Fibroblast of the aortic adventitia (primary cell): Measurements from ENCODE around the gene SIK3. TPM values are rescaled to one million over a fixed set of nuclear protein-coding genes. Genes with fewer than 3 reads are reported as not detected.

Source experiments
- DNase-seq: peaks from one replicate; pipeline ENCODE4 v3.0.0-alpha.2; 2010; ENCODE audit warnings: low read depth
- H3K4me3 ChIP-seq: 2 replicates; pipeline ENCODE4 v1.5.1; 2011; ENCODE audit warnings: low read depth, mild to moderate bottlenecking, control low read depth, low read length, moderate library complexity
- total RNA-seq: library from RNA; depleted of rRNA; stranded (reverse); fragments of >200 nt; gene quantifications from 2 replicates; pipeline ENCODE4 v1.2.3, GENCODE V29; 2012; ENCODE audit warnings: low replicate concordance
- TF ChIP-seq, protein P1 (sequence below): IDR thresholded peaks from 2 replicates; pipeline ENCODE4 v1.5.1; 2011; ENCODE audit warnings: mild to moderate bottlenecking, low read length, control low read depth, inconsistent platforms; ENCODE audit not compliant: insufficient read depth

SIK3 gene
- total RNA-seq, 1 donor = 18.4 TPM

DNA sequence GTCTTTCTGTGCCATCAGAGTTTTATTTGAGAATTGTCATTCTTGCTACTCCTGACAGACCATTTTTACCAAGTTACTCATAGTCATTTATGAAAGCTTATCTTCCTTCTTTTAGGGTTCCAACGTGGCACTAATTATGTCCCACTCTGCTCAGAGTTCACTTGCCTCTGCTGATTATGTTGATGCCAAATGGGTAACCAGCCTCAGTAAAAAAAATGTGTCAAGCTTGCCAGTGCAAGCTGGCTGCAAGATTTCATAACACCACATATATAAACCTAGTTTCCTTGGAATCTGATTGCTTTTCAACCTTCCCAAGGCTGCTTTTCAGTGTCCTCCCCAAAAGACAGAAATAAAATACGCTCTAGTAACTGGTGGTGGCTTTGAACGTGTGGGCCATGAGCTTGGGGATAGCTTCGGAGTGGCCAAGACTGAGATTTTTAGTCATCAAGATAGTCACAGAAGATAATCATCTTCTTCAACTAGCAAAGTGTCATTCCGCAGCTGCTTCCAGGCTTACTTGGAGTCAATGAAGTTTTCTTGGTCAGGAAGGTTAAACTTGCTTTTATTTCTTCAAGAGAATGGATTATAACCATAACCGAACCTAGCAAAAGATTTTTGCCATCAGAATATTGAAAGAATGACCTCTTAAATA, 231.3 kb downstream of the SIK3 start:
- H3K4me3 ChIP-seq = no peak overlapping the region
- TF ChIP-seq, protein P1, sequence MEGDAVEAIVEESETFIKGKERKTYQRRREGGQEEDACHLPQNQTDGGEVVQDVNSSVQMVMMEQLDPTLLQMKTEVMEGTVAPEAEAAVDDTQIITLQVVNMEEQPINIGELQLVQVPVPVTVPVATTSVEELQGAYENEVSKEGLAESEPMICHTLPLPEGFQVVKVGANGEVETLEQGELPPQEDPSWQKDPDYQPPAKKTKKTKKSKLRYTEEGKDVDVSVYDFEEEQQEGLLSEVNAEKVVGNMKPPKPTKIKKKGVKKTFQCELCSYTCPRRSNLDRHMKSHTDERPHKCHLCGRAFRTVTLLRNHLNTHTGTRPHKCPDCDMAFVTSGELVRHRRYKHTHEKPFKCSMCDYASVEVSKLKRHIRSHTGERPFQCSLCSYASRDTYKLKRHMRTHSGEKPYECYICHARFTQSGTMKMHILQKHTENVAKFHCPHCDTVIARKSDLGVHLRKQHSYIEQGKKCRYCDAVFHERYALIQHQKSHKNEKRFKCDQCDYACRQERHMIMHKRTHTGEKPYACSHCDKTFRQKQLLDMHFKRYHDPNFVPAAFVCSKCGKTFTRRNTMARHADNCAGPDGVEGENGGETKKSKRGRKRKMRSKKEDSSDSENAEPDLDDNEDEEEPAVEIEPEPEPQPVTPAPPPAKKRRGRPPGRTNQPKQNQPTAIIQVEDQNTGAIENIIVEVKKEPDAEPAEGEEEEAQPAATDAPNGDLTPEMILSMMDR = no peak
- no peak for DNase-seq

DNA sequence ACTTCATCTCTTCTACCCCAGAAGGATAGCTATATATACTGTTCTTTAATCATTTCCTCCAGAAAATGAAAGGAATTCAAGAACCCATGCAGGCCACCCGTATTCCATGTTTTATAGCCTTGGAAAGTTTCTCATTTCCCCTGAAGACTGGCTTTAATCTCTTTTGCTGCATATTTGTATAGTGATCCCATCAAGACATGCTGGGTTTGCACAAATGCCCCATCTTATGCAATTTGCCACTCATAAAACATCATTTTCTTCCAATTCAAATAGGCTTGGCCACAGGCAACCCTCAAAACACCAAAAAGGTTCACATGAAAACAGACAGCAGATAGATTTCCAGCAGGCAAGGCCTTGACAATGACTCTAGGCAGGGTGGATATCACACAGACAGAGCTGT, 232.5 kb downstream of the SIK3 start:
- no peak overlapping the region for H3K4me3 ChIP-seq
- DNase-seq = peak; percentile 69
- TF ChIP-seq, protein P1 = no peak

DNA sequence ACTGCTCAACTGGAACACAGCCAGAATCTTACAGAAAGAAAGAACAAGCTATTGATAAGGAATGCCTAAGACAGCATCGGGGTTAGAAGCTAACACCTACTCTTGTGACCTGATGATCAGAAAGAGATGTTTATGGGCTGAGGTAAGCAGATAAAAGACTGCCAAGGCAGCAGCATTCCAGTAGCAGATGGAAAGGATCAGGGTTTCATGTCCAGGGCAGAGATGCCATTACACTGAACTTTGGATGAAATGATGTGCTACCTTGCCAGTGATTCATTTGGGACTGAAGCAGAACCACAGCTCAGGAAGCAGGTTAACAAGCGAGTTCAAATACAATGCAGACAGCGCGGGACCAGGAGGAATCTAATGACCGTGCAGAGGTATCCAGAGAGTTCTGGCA, 233.7 kb downstream of the SIK3 start:
- no peak overlapping the region for H3K4me3 ChIP-seq
- DNase-seq = peak; percentile 61
- TF ChIP-seq, protein P1 = no peak

DNA sequence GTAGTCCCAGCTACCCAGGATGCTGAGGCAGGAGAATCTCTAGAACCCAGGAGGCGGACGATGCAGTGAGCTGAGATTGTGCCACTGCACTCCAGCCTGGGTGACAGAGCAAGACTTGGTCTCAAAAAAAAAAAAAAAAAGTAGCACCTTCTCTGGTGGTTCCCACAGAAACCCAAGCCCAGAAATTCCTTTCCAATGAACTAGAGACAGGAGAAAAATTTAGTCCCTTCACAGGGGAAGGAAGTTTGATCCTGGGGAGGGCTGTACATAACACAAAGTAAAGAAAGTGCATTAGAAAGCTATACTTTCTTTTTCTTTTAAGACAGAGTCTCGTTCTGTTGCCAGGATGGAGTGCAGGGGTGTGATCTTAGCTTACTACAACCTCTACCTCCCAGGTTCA, 235.3 kb downstream of the SIK3 start:
- DNase-seq = peak; percentile 60
- no peak overlapping the region for H3K4me3 ChIP-seq
- TF ChIP-seq, protein P1 = no peak

DNA sequence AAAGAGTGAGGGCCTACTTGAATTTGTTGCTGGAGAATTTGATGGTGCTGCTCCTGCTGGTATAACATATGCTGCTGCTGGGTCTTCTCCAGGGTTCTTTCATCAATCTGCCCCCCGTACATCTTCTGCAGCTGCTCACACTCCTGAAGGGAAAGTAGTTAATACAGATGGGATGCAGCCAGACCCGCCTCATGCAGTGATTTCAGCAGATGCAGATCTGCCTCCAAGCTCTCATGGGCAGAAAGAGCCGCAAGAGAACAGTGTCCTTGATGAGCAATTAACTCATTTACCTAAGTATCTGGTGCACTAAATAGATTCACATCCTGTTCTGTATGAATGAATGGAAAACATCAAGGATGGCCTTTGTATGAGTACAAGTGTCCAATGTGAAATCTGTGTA, 236.0 kb downstream of the SIK3 start:
- DNase-seq = no peak
- TF ChIP-seq, protein P1 = no peak
- no peak overlapping the region for H3K4me3 ChIP-seq

DNA sequence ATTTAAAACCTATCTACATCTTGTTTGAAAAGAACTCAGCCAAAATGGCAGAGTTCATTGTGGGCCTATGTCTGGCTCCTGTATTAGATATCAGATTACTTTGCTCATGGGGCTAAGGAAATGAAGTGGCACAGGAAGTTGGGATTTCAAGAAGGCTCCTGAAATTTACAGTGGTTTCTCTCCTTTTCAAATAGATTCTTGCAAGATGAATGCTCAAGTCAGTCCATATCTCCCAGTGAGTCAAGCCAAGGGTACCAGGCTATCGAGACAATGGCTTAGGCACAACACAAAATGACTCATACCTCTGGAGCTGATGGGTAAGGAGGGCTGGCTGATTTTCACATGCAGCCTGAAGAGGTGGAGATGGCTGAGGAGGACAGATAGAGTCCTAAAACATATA, 236.7 kb downstream of the SIK3 start:
- H3K4me3 ChIP-seq = no peak overlapping the region
- TF ChIP-seq, protein P1 = no peak
- DNase-seq = peak; percentile 86

DNA sequence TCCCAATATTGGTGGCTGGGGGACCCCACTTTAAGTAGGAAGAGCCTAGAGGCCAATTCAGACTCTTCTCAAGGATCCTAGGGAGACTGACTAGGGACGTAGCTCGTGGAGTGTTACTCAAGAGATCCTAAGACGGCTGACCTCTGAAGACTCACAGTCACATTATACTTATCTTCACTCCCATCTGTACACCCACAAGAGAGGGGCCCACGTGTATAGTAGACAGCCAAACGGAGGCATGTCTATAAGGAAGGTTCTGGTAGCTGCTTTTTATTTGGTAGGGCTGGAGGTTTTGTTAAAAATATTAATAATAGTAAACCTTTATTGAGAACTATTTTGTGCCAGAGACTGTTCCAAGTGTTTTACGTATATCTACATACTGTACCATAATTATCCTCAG, 237.9 kb downstream of the SIK3 start:
- TF ChIP-seq, protein P1 = no peak
- no peak overlapping the region for H3K4me3 ChIP-seq
- no peak for DNase-seq
